ENCODE measurements around the gene P2RX7.

DNA sequence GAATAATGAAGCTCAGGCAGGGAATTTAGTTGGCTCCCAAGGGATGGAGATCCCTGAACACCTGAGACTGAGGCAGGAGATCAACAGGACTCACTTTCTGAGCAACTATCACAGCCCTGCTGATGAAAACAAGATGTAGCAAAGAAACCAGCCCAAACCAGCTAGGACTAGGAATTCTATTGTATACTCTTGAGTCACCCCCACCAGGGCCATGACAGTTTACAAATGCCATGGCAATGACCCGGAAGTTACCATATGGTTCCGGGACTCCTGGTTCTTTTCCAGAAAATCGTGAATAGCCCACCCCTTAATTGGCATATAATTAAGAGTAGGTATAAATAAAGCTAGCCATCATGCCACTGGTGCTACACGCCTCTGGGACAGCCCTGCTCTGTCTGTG, 47.6 kb upstream of the P2RX7 start:
- TF ChIP-seq, protein P1, sequence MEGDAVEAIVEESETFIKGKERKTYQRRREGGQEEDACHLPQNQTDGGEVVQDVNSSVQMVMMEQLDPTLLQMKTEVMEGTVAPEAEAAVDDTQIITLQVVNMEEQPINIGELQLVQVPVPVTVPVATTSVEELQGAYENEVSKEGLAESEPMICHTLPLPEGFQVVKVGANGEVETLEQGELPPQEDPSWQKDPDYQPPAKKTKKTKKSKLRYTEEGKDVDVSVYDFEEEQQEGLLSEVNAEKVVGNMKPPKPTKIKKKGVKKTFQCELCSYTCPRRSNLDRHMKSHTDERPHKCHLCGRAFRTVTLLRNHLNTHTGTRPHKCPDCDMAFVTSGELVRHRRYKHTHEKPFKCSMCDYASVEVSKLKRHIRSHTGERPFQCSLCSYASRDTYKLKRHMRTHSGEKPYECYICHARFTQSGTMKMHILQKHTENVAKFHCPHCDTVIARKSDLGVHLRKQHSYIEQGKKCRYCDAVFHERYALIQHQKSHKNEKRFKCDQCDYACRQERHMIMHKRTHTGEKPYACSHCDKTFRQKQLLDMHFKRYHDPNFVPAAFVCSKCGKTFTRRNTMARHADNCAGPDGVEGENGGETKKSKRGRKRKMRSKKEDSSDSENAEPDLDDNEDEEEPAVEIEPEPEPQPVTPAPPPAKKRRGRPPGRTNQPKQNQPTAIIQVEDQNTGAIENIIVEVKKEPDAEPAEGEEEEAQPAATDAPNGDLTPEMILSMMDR (IDR thresholded peaks at IDR 0.05) = no peak
- no peak for TF ChIP-seq POLR2A (IDR thresholded peaks at IDR 0.05)

Data from adrenal gland (tissue), 5 donors.